H1 (cell line): ENCODE measurements around the gene EFR3B. TPM values are rescaled to one million over a fixed set of nuclear protein-coding genes. Genes with fewer than 3 reads are reported as not detected.

Source experiments
- CTCF ChIA-PET: fragments of 300-600 bp; sonication (Branson Sonifier 250); formaldehyde crosslinking; loops from one replicate; lab custom pipeline; 2021; ENCODE audit not compliant: partially characterized antibody; lab: Charles Lee
- POLR2A ChIA-PET: fragments of 300-600 bp; sonication (Branson Sonifier 250); formaldehyde crosslinking; loops from one replicate; lab custom pipeline; 2021; ENCODE audit warnings: inconsistent platforms; ENCODE audit not compliant: partially characterized antibody; lab: Charles Lee
- DNase-seq, 2 experiments: peaks; one replicate each; pipeline versions ENCODE4 v3.0.0 to v3.0.0-alpha.2; 2010 to 2022; ENCODE audit warnings: low spot score in 2 of 2, low read depth in 1 of 2, mixed read lengths in 1 of 2
- FAIRE-seq: peaks from 2 replicates; lab custom pipeline; 2011; peaks lifted over from hg19 to GRCh38; lab: Jason Lieb, UNC
- H2AFZ ChIP-seq: 2 replicates; pipeline ENCODE4 v1.8.1; 2012; ENCODE audit warnings: low read length, inconsistent platforms
- H2AK5ac ChIP-seq: 2 replicates; pipeline ENCODE4 v1.6.1; 2013; ENCODE audit warnings: low read depth, low read length
- H2BK120ac ChIP-seq: replicated peaks from 2 replicates; pipeline ENCODE3; 2013; ENCODE audit warnings: low read depth, low read length, inconsistent platforms
- H2BK12ac ChIP-seq: 2 replicates; pipeline ENCODE4 v1.6.1; 2013; ENCODE audit warnings: low read depth, low read length
- H2BK15ac ChIP-seq: 2 replicates; pipeline ENCODE4 v1.6.1; 2013; ENCODE audit warnings: low read length
- H2BK20ac ChIP-seq: 2 replicates; pipeline ENCODE4 v1.6.1; 2013; ENCODE audit warnings: low read length
- H2BK5ac ChIP-seq: 2 replicates; pipeline ENCODE4 v1.6.1; 2013; ENCODE audit warnings: low read depth, low read length
- H3K14ac ChIP-seq: 2 replicates; pipeline ENCODE4 v1.6.1; 2013; ENCODE audit warnings: inconsistent platforms; ENCODE audit not compliant: insufficient read length
- H3K18ac ChIP-seq: 2 replicates; pipeline ENCODE4 v1.6.1; 2013; ENCODE audit warnings: low read length; ENCODE audit errors: extremely low read depth
- H3K23ac ChIP-seq: 2 replicates; pipeline ENCODE4 v1.6.1; 2013; ENCODE audit warnings: inconsistent platforms; ENCODE audit not compliant: insufficient read length
- H3K23me2 ChIP-seq: 2 replicates; pipeline ENCODE4 v1.6.1; 2013; ENCODE audit warnings: low read depth, low read length
- H3K27ac ChIP-seq: 2 replicates; pipeline ENCODE4 v1.6.1; 2011; ENCODE audit warnings: low read depth, low read length, inconsistent platforms
- H3K27me3 ChIP-seq, 4 experiments: replicated peaks in 1 of 4; 1 replicate in 1 of 4; 2 replicates in 3 of 4; pipeline versions ENCODE4 v1.6.1 to v1.8.1; 2011 to 2013; ENCODE audit warnings: low read length in 3 of 4, mild to moderate bottlenecking in 3 of 4, inconsistent platforms in 2 of 4, mixed read lengths in 2 of 4, moderate library complexity in 1 of 4; ENCODE audit not compliant: control insufficient read depth in 3 of 4, insufficient read depth in 3 of 4; ENCODE audit errors: extremely low read depth in 1 of 4
- H3K36me3 ChIP-seq, 4 experiments: 2 replicates each; pipeline versions ENCODE4 v1.6.1 to v1.8.1; 2011 to 2013; ENCODE audit warnings: mild to moderate bottlenecking in 4 of 4, low read length in 3 of 4, moderate library complexity in 2 of 4, control low read depth in 1 of 4, inconsistent platforms in 1 of 4; ENCODE audit not compliant: insufficient read depth in 4 of 4, control insufficient read depth in 2 of 4
- H3K4ac ChIP-seq: replicated peaks from 2 replicates; pipeline ENCODE3; 2013; ENCODE audit warnings: low read length, low read depth, mixed read lengths, inconsistent platforms; ENCODE audit not compliant: insufficient read length
- H3K4me1 ChIP-seq, 4 experiments: replicated peaks in 1 of 4; 1 replicate in 1 of 4; 2 replicates in 3 of 4; pipeline versions ENCODE4 v1.6.1 to v1.8.1; 2011 to 2013; ENCODE audit warnings: low read length in 3 of 4, inconsistent platforms in 2 of 4, mixed read lengths in 1 of 4; ENCODE audit not compliant: insufficient read depth in 4 of 4, control insufficient read depth in 3 of 4
- H3K4me2 ChIP-seq, 2 experiments: 2 replicates each; pipeline versions ENCODE4 v1.6.1 to v1.8.1; 2011 to 2013; ENCODE audit warnings: low read depth in 2 of 2, low read length in 2 of 2, control low read depth in 1 of 2, inconsistent platforms in 1 of 2, mild to moderate bottlenecking in 1 of 2; ENCODE audit not compliant: insufficient read depth in 1 of 2
- H3K4me3 ChIP-seq, 4 experiments: fragments of 200-600, 300-600 bp in 1 of 4; sonication (generic), shearing (Covaris generic), sonication (Bioruptor Twin) in 1 of 4; 2 replicates each; pipeline versions ENCODE4 v1.5.1 to v1.8.1; 2011 to 2016; ENCODE audit warnings: low read length in 4 of 4, low read depth in 3 of 4, control low read depth in 2 of 4, inconsistent platforms in 2 of 4, mild to moderate bottlenecking in 2 of 4, mixed read lengths in 1 of 4, moderate library complexity in 1 of 4; ENCODE audit not compliant: insufficient read depth in 2 of 4; ENCODE audit errors: extremely low read depth in 1 of 4
- H3K56ac ChIP-seq: replicated peaks from 2 replicates; pipeline ENCODE3; 2013; ENCODE audit warnings: low read depth, mild to moderate bottlenecking, mixed read lengths, low read length, inconsistent platforms; ENCODE audit not compliant: insufficient read length
- H3K79me1 ChIP-seq: 2 replicates; pipeline ENCODE4 v1.6.1; 2013; ENCODE audit warnings: low read depth, low read length, control low read depth
- H3K79me2 ChIP-seq, 2 experiments: 2 replicates each; pipeline versions ENCODE4 v1.6.1 to v1.8.1; 2012 to 2013; ENCODE audit warnings: low read length in 2 of 2, mild to moderate bottlenecking in 2 of 2, inconsistent platforms in 1 of 2; ENCODE audit not compliant: insufficient read depth in 2 of 2, control insufficient read depth in 1 of 2
- H3K9ac ChIP-seq, 4 experiments: replicated peaks in 1 of 4; 1 replicate in 1 of 4; 2 replicates in 3 of 4; pipeline versions ENCODE4 v1.6.1 to v1.8.1; 2011 to 2013; ENCODE audit warnings: low read depth in 3 of 4, low read length in 3 of 4, control low read depth in 2 of 4, mild to moderate bottlenecking in 2 of 4, moderate library complexity in 2 of 4, inconsistent platforms in 1 of 4; ENCODE audit errors: extremely low read depth in 1 of 4
- H3K9me3 ChIP-seq, 2 experiments: 2 replicates each; pipeline versions ENCODE4 v1.6.1 to v1.8.1; 2012 to 2013; ENCODE audit warnings: mild to moderate bottlenecking in 2 of 2, moderate library complexity in 2 of 2, control low read depth in 1 of 2, inconsistent platforms in 1 of 2, low read depth in 1 of 2, low read length in 1 of 2, mixed read lengths in 1 of 2; ENCODE audit not compliant: insufficient read depth in 2 of 2
- H4K20me1 ChIP-seq, 2 experiments: replicated peaks in 1 of 2; 2 replicates each; pipeline versions ENCODE3 to v1.8.1; 2011 to 2013; ENCODE audit warnings: inconsistent platforms in 2 of 2, low read length in 2 of 2, mild to moderate bottlenecking in 1 of 2; ENCODE audit not compliant: insufficient read depth in 2 of 2, control insufficient read depth in 1 of 2
- H4K5ac ChIP-seq: 2 replicates; pipeline ENCODE4 v1.6.1; 2013; ENCODE audit warnings: low read length, low read depth, mixed read lengths, inconsistent platforms; ENCODE audit not compliant: insufficient read length
- H4K8ac ChIP-seq: 2 replicates; pipeline ENCODE4 v1.8.0; 2013; ENCODE audit warnings: mild to moderate bottlenecking, moderate library complexity, low read length, inconsistent platforms; ENCODE audit not compliant: insufficient read depth; ENCODE audit errors: extremely low read depth
- H4K91ac ChIP-seq: replicated peaks from 2 replicates; pipeline ENCODE3; 2013; ENCODE audit warnings: low read length, mixed read lengths, inconsistent platforms; ENCODE audit not compliant: insufficient read length
- ASH2L ChIP-seq: fragments of 200-600, 300-600 bp; sonication (generic); IDR thresholded peaks from one replicate; pipeline ENCODE4 v1.7.1; 2017; ENCODE audit warnings: low read length
- BRCA1 ChIP-seq: IDR thresholded peaks from 2 replicates; pipeline ENCODE4 v1.6.1; 2012; ENCODE audit warnings: low read depth, low read length, improper control_type of control experiment
- CHD1 ChIP-seq: IDR thresholded peaks from 2 replicates; pipeline ENCODE4 v1.6.1; 2012; ENCODE audit warnings: low read depth, low read length, improper control_type of control experiment
- CHD2 ChIP-seq: IDR thresholded peaks from 2 replicates; pipeline ENCODE4 v1.6.1; 2012; ENCODE audit warnings: low read length, improper control_type of control experiment
- EGR1 ChIP-seq: IDR thresholded peaks from 2 replicates; pipeline ENCODE4 v1.6.1; 2011; ENCODE audit warnings: low read depth, low read length, borderline replicate concordance
- EP300 ChIP-seq, 2 experiments: IDR thresholded peaks; 1 replicate in 1 of 2; 2 replicates in 1 of 2; pipeline ENCODE4 v1.6.1; 2011 to 2012; ENCODE audit warnings: low read depth in 2 of 2, low read length in 2 of 2, mild to moderate bottlenecking in 2 of 2, borderline replicate concordance in 1 of 2, inconsistent platforms in 1 of 2, moderate library complexity in 1 of 2
- FOSL1 ChIP-seq: IDR thresholded peaks from 2 replicates; pipeline ENCODE4 v1.6.1; 2011; ENCODE audit warnings: mild to moderate bottlenecking, low read depth, low read length, moderate library complexity; ENCODE audit not compliant: insufficient read depth
- NRF1 ChIP-seq: IDR thresholded peaks from 2 replicates; pipeline ENCODE4 v1.6.1; 2011; ENCODE audit warnings: mild to moderate bottlenecking, low read depth, low read length, improper control_type of control experiment
- PHF8 ChIP-seq: fragments of 200-600 bp; sonication (generic); conservative IDR thresholded peaks from 2 replicates; pipeline ENCODE4 v1.7.1; 2012; ENCODE audit warnings: low read depth, mild to moderate bottlenecking, inconsistent platforms, low read length, moderate library complexity
- RAD21 ChIP-seq, 2 experiments: IDR thresholded peaks in 1 of 2; conservative IDR thresholded peaks in 1 of 2; 2 replicates each; pipeline ENCODE4 v1.6.1; 2011; ENCODE audit warnings: low read depth in 2 of 2, low read length in 2 of 2, improper control_type of control experiment in 1 of 2, inconsistent platforms in 1 of 2, mild to moderate bottlenecking in 1 of 2, moderate library complexity in 1 of 2
- RFX5 ChIP-seq: IDR thresholded peaks from 2 replicates; pipeline ENCODE4 v1.6.1; 2011; ENCODE audit warnings: low read depth, low read length, improper control_type of control experiment, borderline replicate concordance
- RNF2 ChIP-seq: fragments of 200-900, 300-1000 bp; sonication (generic); IDR thresholded peaks from 2 replicates; pipeline ENCODE4 v1.7.1; 2016; ENCODE audit warnings: borderline replicate concordance, low read depth, mild to moderate bottlenecking, antibody characterized with exemption, low read length; ENCODE audit not compliant: poor library complexity, severe bottlenecking; ENCODE audit errors: missing control alignments
- SIX5 ChIP-seq: IDR thresholded peaks from 2 replicates; pipeline ENCODE4 v1.6.1; 2011; ENCODE audit warnings: mild to moderate bottlenecking, low read depth, low read length
- WGBS, 2 experiments: shearing (Covaris generic) in 1 of 2; methylation state at CpG; one replicate each; pipeline versions ENCODE4 v1.1.6 to v1.1.7; 2013 to 2015; ENCODE audit warnings: low lambda C conversion rate in 2 of 2, mixed read lengths in 2 of 2, inconsistent platforms in 1 of 2, low coverage in 1 of 2, missing lambda C conversion rate in 1 of 2; ENCODE audit not compliant: insufficient replicate concordance in 2 of 2, insufficient coverage in 1 of 2, insufficient read length in 1 of 2; ENCODE audit errors: extremely low coverage in 1 of 2, missing lambda C conversion rate in 1 of 2; 5-methylcytosine and 5-hydroxymethylcytosine counted together
- polyA plus RNA-seq, 7 experiments: library from polyadenylated mRNA; depleted of rRNA in 3 of 7; stranded (reverse) in 5 of 7; unstranded in 2 of 7; fragments of >200 nt in 5 of 7; fragments of 200-250 nt in 2 of 7; gene quantifications; 1 replicate in 5 of 7; 2 replicates in 1 of 7; 4 replicates in 1 of 7; pipeline versions ENCODE4 v1.2.1 to v1.2.3, GENCODE V29; 2011 to 2013; ENCODE audit warnings: missing spikeins in 2 of 7, mixed read lengths in 2 of 7
- total RNA-seq: library from RNA; stranded (reverse); fragmentation: NEBNext Ultra II Directional; extraction: Animal tissue kit (Norgen Biotek cat#: 25700); gene quantifications from 2 replicates; pipeline ENCODE4 v1.2.1, GENCODE V29; 2021
- TF ChIP-seq, protein P1 (sequence below): IDR thresholded peaks from 2 replicates; pipeline ENCODE4 v1.6.1; 2012; ENCODE audit warnings: inconsistent platforms

Gene EFR3B
- total and polyA plus RNA-seq, 2 of the 8 experiments (the other 6 are each of a cell fraction or from before 2014, with no cell fraction given): 3.4 to 9.6 TPM

DNA sequence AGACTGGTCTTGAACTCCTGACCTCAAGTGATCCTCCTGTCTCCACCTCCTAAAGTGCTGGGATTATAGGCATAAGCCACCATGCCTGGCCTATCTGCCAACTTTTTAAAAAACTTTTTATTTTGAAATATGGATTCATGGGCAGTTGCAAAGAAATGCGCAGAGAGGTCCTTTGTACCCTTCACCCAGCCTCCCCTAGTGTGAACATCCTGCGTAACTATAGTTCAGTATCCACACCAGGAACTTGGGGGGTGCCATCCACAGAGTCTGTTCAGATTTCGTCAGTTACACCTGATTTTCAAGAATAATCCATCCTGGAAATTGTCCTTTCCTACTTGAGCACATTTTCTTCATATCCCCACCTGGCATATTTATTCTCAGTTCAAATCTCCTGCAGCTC, 33.0 kb downstream of the EFR3B start:
- Histone ChIP-seq H3K36me3 (no peaks in the 10 kb centered on the region), H2BK120ac (no peak overlapping the region), H4K20me1 (no peaks in the 10 kb centered on the region), H3K9ac (no peak overlapping the region), H3K23ac (no peak overlapping the region), H3K4me1 (0 out of 7 replicates have a peak, but pooled peaks cover 0 to 3% (median 1%) of the 10 kb centered on the region in 4 experiments), H4K8ac (no peak overlapping the region), H3K4ac (no peak overlapping the region), H3K14ac (no peak overlapping the region), H3K27ac (no peak overlapping the region), H3K56ac (no peak overlapping the region), H3K23me2 (no peaks in the 10 kb centered on the region), H3K4me3 (no peak overlapping the region), H2BK15ac (no peak overlapping the region), H3K18ac (no peak overlapping the region), H3K79me1 (no peaks in the 10 kb centered on the region), H3K79me2 (no peaks in the 10 kb centered on the region), H3K4me2 (no peak overlapping the region), H2BK5ac (no peak overlapping the region), H2BK12ac (no peak overlapping the region), H4K91ac (no peak overlapping the region), H2BK20ac (no peak overlapping the region), H4K5ac (no peak overlapping the region), H3K9me3 (no peaks in the 10 kb centered on the region), H2AK5ac (no peak overlapping the region), H2AFZ (no peak overlapping the region), H3K27me3 (no peaks in the 10 kb centered on the region)
- no peak for DNase-seq
- 86% methylated on average over 3 of the region's 3 CpGs; no CpG with 5 or more reads in 1 of the 2 experiments for WGBS, 2 experiments
- no peak for FAIRE-seq
- CTCF ChIA-PET: no interaction called here
- POLR2A ChIA-PET: no interaction called here
- TF ChIP-seq BRCA1 (no peak), EGR1 (no peak), SIX5 (no peak), ASH2L (no peak), RNF2 (no peak), FOSL1 (no peak), RFX5 (no peak), EP300 (IDR thresholded peaks at IDR 0.05; ENCODE audit: borderline replicate concordance in 1 of 2, low read depth in 2 of 2, low read length in 2 of 2) (no peak), PHF8 (no peak), CHD1 (no peak), RAD21 (IDR thresholded peaks at IDR 0.05 in 1 of 2, conservative IDR thresholded peaks at IDR 0.05 in 1 of 2; ENCODE audit: low read depth in 2 of 2, low read length in 2 of 2) (no peak), NRF1 (no peak), CHD2 (no peak)
- TF ChIP-seq, protein P1, sequence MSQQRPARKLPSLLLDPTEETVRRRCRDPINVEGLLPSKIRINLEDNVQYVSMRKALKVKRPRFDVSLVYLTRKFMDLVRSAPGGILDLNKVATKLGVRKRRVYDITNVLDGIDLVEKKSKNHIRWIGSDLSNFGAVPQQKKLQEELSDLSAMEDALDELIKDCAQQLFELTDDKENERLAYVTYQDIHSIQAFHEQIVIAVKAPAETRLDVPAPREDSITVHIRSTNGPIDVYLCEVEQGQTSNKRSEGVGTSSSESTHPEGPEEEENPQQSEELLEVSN: no peak
